ENCODE data around the gene CYP3A5. TPM values are rescaled to one million over a fixed set of nuclear protein-coding genes. Genes with fewer than 3 reads are reported as not detected.

CYP3A5 gene
- total and polyA plus RNA-seq, 7 experiments from 2014 or later = 0.27 to 0.87 (median 0.69) TPM; not detected in 4

GRCh38 chr7:99616359-99617191 is 63.2 kb downstream of the CYP3A5 start, which contains the start of gene ZSCAN25:
Gene ZSCAN25 (plus strand): TSS chr7:99616946. CDS start chr7:99619607, 2,661 bp downstream.
- DNase-seq (peak; percentile 65 to 88 (median 85)), ATAC-seq (peak; percentile 99)
- H3K9me3 ChIP-seq (ENCODE audit: control insufficient read depth in 2 of 3, low read length in 3 of 3) = no peaks in the 10 kb centered on the region
- POLR2A ChIA-PET = interaction anchor here (0.6 to 4.0 kb wide), 17 partner anchors 9 to 525 kb away, joined by 3 to 38 read pairs (median 5); partner anchors contain the start of genes BUD31, FAM200A, PDAP1 and TMEM225B
- H3K27me3 Mint-ChIP-seq = peaks cover 0 to 4% (median 0%) of the 10 kb centered on the region in 5 donors
- peak within 1 kb of the TSS; percentile 83 for H3K4me3 ChIP-seq (ENCODE audit: low read length)
- peaks cover 9 to 30% (median 27%) of the 10 kb centered on the region in 5 donors for H3K36me3 Mint-ChIP-seq
- H3K9me3 Mint-ChIP-seq = peaks cover 0 to 4% (median 0%) of the 10 kb centered on the region in 11 donors
- H3K27ac ChIP-seq (ENCODE audit: low read depth, low read length) = peak within 1 kb of the TSS; percentile 90
- CTCF ChIA-PET = interaction anchor here (0.6 kb wide), 2 partner anchors 55 to 459 kb away, joined by 3 to 4 read pairs; no protein-coding TSS in a partner anchor
- intact Hi-C loops (cut with micrococcal nuclease) = loop anchor here (1.0 to 5.0 kb wide), 14 partner anchors 8 to 812 kb away; partner anchors contain the start of genes BUD31 (in 2 of the 2), PDAP1 (in 2 of the 2), ZKSCAN5 (in 2 of the 2) and ZNF3 (in 2 of the 2)
- H3K27me3 ChIP-seq (ENCODE audit: control insufficient read depth in 2 of 2, insufficient read depth in 2 of 2, low read length in 2 of 2) = no peaks in the 10 kb centered on the region
- peak within 1 kb of the TSS; percentile 88 to 99 (median 97) for H3K27ac Mint-ChIP-seq
- H3K4me1 ChIP-seq (ENCODE audit: control insufficient read depth in 2 of 2, insufficient read depth in 2 of 2, low read length in 2 of 2) = peaks cover 12 to 14% of the 10 kb centered on the region in 2 donors
- peak within 1 kb of the TSS; percentile 94 to 99 (median 98) for H3K4me3 Mint-ChIP-seq
- peaks cover 30 to 55% (median 48%) of the 10 kb centered on the region in 7 donors for H3K4me1 Mint-ChIP-seq
- H3K36me3 ChIP-seq (ENCODE audit: control insufficient read depth in 2 of 3, insufficient read depth in 3 of 3, low read length in 3 of 3) = peaks cover 11 to 41% (median 15%) of the 10 kb centered on the region in 3 experiments

GRCh38 chr7:99615989-99616358 is 63.8 kb downstream of the CYP3A5 start:
- Mint-ChIP-seq H3K27ac (peak overlapping the region; percentile 88 to 99 (median 97)), H3K27me3 (peaks cover 0 to 4% (median 0%) of the 10 kb centered on the region in 5 donors), H3K36me3 (peaks cover 9 to 25% (median 22%) of the 10 kb centered on the region in 5 donors), H3K9me3 (peaks cover 0 to 4% (median 0%) of the 10 kb centered on the region in 11 donors), H3K4me3 (peak overlapping the region; percentile 94 to 99 (median 98)), H3K4me1 (peaks cover 30 to 51% (median 44%) of the 10 kb centered on the region in 7 donors)
- peaks cover 12 to 14% of the 10 kb centered on the region in 2 donors for H3K4me1 ChIP-seq (ENCODE audit: control insufficient read depth in 2 of 2, insufficient read depth in 2 of 2, low read length in 2 of 2)
- no peak for DNase-seq
- POLR2A ChIA-PET = interaction anchor here (0.7 to 4.0 kb wide), 12 partner anchors 9 to 399 kb away, joined by 3 to 38 read pairs (median 5); partner anchors contain the start of genes BUD31, FAM200A, PDAP1 and TMEM225B
- CTCF ChIA-PET = interaction anchor here (0.6 kb wide), 2 partner anchors 55 to 460 kb away, joined by 3 to 4 read pairs; no protein-coding TSS in a partner anchor
- peak overlapping the region; percentile 83 for H3K4me3 ChIP-seq (ENCODE audit: low read length)
- peaks cover 9 to 35% (median 11%) of the 10 kb centered on the region in 3 experiments for H3K36me3 ChIP-seq (ENCODE audit: control insufficient read depth in 2 of 3, insufficient read depth in 3 of 3, low read length in 3 of 3)
- peak overlapping the region; percentile 90 for H3K27ac ChIP-seq (ENCODE audit: low read depth, low read length)
- intact Hi-C loops (cut with micrococcal nuclease) = loop anchor here (1.0 to 5.0 kb wide), 13 partner anchors 8 to 813 kb away; partner anchors contain the start of genes BUD31 (in 2 of the 2), PDAP1 (in 2 of the 2), ZKSCAN5 (in 2 of the 2) and ZNF3 (in 2 of the 2)
- no peaks in the 10 kb centered on the region for H3K27me3 ChIP-seq (ENCODE audit: control insufficient read depth in 2 of 2, insufficient read depth in 2 of 2, low read length in 2 of 2)
- ATAC-seq = no peak
- H3K9me3 ChIP-seq (ENCODE audit: control insufficient read depth in 2 of 3, low read length in 3 of 3) = no peaks in the 10 kb centered on the region

DNA sequence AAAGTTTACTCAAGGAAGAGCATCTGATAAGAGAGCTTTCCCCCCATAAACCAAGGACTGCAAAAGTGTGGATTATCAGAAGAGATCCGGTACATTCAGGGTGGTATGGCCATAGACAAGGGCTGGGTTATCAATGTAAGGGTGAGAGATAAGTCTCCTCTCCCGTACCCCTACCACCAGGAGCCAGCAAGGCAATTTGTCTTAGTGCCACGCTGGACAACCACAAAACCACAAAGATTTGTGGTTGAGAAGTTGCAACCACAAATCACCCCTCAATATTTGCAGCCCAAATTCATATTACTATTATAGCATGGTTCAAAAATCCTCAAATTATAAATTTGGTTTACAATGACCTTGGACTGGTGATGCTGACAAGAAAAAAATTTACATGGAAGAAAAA is 65.3 kb downstream of the CYP3A5 start:
- H3K27ac ChIP-seq (ENCODE audit: low read depth, low read length) = no peak overlapping the region
- H3K4me3 Mint-ChIP-seq = peak overlapping the region in 5 of 10 donors; percentile 25 to 66 (median 42)
- peaks cover 0 to 4% (median 0%) of the 10 kb centered on the region in 5 donors for H3K27me3 Mint-ChIP-seq

GRCh38 chr7:99607548-99607947 is 72.2 kb downstream of the CYP3A5 start:
- H3K27ac ChIP-seq (ENCODE audit: low read depth, low read length) = no peak overlapping the region
- no peaks in the 10 kb centered on the region for H3K9me3 Mint-ChIP-seq
- H3K27me3 Mint-ChIP-seq = peaks cover 0 to 2% (median 0%) of the 10 kb centered on the region in 5 donors
- no peak overlapping the region for H3K27ac Mint-ChIP-seq
- no peaks in the 10 kb centered on the region for H3K9me3 ChIP-seq (ENCODE audit: control insufficient read depth in 2 of 3, low read length in 3 of 3)
- no peak overlapping the region for H3K4me3 Mint-ChIP-seq
- no peak overlapping the region for H3K4me3 ChIP-seq (ENCODE audit: low read length)
- intact Hi-C loops (cut with micrococcal nuclease) = no loop called here
- CTCF ChIA-PET = no interaction called here
- DNase-seq (no peak), ATAC-seq (no peak)
- no peaks in the 10 kb centered on the region for H3K4me1 ChIP-seq (ENCODE audit: control insufficient read depth in 2 of 2, insufficient read depth in 2 of 2, low read length in 2 of 2)
- POLR2A ChIA-PET = no interaction called here
- no peaks in the 10 kb centered on the region for H3K36me3 ChIP-seq (ENCODE audit: control insufficient read depth in 2 of 3, insufficient read depth in 3 of 3, low read length in 3 of 3)
- H3K4me1 Mint-ChIP-seq = peaks cover 0 to 6% (median 0%) of the 10 kb centered on the region in 7 donors
- H3K36me3 Mint-ChIP-seq = peaks cover 0 to 2% (median 0%) of the 10 kb centered on the region in 5 donors
- H3K27me3 ChIP-seq (ENCODE audit: control insufficient read depth in 2 of 2, insufficient read depth in 2 of 2, low read length in 2 of 2) = no peaks in the 10 kb centered on the region

More for the DNA sequence above, 65.3 kb downstream of the CYP3A5 start:
- no peaks in the 10 kb centered on the region for H3K27me3 ChIP-seq (ENCODE audit: control insufficient read depth in 2 of 2, insufficient read depth in 2 of 2, low read length in 2 of 2)
- Mint-ChIP-seq H3K27ac (no peak overlapping the region), H3K4me1 (peaks cover 30 to 40% (median 40%) of the 10 kb centered on the region in 7 donors), H3K36me3 (peaks cover 9 to 19% (median 14%) of the 10 kb centered on the region in 5 donors), H3K9me3 (peaks cover 0 to 4% (median 0%) of the 10 kb centered on the region in 11 donors)
- peaks cover 3 to 20% (median 4%) of the 10 kb centered on the region in 3 experiments for H3K36me3 ChIP-seq (ENCODE audit: control insufficient read depth in 2 of 3, insufficient read depth in 3 of 3, low read length in 3 of 3)
- DNase-seq = no peak
- no peak overlapping the region for H3K4me3 ChIP-seq (ENCODE audit: low read length)
- intact Hi-C loops (cut with micrococcal nuclease) = loop anchor here in 1 of 2 donors (5.0 kb wide), 1 partner anchor 48 kb away; no protein-coding TSS in a partner anchor
- peaks cover 12 to 14% of the 10 kb centered on the region in 2 donors for H3K4me1 ChIP-seq (ENCODE audit: control insufficient read depth in 2 of 2, insufficient read depth in 2 of 2, low read length in 2 of 2)
- ChIA-PET CTCF (interaction anchor here (1.2 kb wide), 1 partner anchor 80 kb away, joined by 4 read pairs; no protein-coding TSS in a partner anchor), POLR2A (interaction anchor here (0.6 to 4.0 kb wide), 2 partner anchors 56 to 175 kb away, joined by 3 to 38 read pairs; partner anchors contain the start of gene ZNF655)
- H3K9me3 ChIP-seq (ENCODE audit: control insufficient read depth in 2 of 3, low read length in 3 of 3) = no peaks in the 10 kb centered on the region
- ATAC-seq = no peak

GRCh38 chr7:99606531-99606930 is 73.3 kb downstream of the CYP3A5 start:
- Mint-ChIP-seq H3K9me3 (no peaks in the 10 kb centered on the region), H3K4me1 (peaks cover 0 to 6% (median 0%) of the 10 kb centered on the region in 7 donors), H3K36me3 (peaks cover 0 to 2% (median 0%) of the 10 kb centered on the region in 5 donors), H3K4me3 (no peak overlapping the region), H3K27ac (no peak overlapping the region), H3K27me3 (peaks cover 0 to 2% (median 0%) of the 10 kb centered on the region in 5 donors)
- Histone ChIP-seq H3K4me1 (ENCODE audit: control insufficient read depth in 2 of 2, insufficient read depth in 2 of 2, low read length in 2 of 2) (no peaks in the 10 kb centered on the region), H3K27me3 (ENCODE audit: control insufficient read depth in 2 of 2, insufficient read depth in 2 of 2, low read length in 2 of 2) (no peaks in the 10 kb centered on the region), H3K9me3 (ENCODE audit: control insufficient read depth in 2 of 3, low read length in 3 of 3) (no peaks in the 10 kb centered on the region), H3K36me3 (ENCODE audit: control insufficient read depth in 2 of 3, insufficient read depth in 3 of 3, low read length in 3 of 3) (no peaks in the 10 kb centered on the region), H3K4me3 (ENCODE audit: low read length) (no peak overlapping the region), H3K27ac (ENCODE audit: low read depth, low read length) (no peak overlapping the region)
- DNase-seq (no peak), ATAC-seq (no peak)
- intact Hi-C loops (cut with micrococcal nuclease) = no loop called here
- CTCF ChIA-PET = no interaction called here
- POLR2A ChIA-PET = interaction anchor here (1.1 kb wide), 1 partner anchor 10 kb away, joined by 4 read pairs; no protein-coding TSS in a partner anchor

DNA sequence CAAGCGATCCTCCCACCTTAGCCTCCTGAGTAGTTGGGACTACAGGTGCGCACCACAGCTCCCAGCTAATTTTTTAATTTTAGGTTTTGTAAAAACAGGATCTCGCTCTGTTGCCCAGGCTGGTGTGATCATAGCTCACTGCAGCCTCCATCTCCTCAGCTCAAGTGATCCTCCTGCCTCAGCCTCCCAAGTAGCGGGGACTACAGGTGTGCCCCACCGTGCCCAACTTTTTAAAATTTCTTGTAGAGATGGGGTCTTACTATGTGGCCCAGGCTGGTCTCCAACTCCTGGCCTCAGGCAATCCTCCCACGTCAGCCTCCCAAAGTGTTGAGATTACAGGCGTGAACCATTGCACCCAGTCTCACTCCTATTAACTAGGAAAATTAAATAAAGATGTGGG is 74.3 kb downstream of the CYP3A5 start:
- Histone ChIP-seq H3K4me1 (ENCODE audit: control insufficient read depth in 2 of 2, insufficient read depth in 2 of 2, low read length in 2 of 2) (no peaks in the 10 kb centered on the region), H3K4me3 (ENCODE audit: low read length) (no peak overlapping the region), H3K27ac (ENCODE audit: low read depth, low read length) (no peak overlapping the region), H3K27me3 (ENCODE audit: control insufficient read depth in 2 of 2, insufficient read depth in 2 of 2, low read length in 2 of 2) (no peaks in the 10 kb centered on the region), H3K9me3 (ENCODE audit: control insufficient read depth in 2 of 3, low read length in 3 of 3) (no peaks in the 10 kb centered on the region), H3K36me3 (ENCODE audit: control insufficient read depth in 2 of 3, insufficient read depth in 3 of 3, low read length in 3 of 3) (no peaks in the 10 kb centered on the region)
- peaks cover 0 to 2% (median 0%) of the 10 kb centered on the region in 5 donors for H3K27me3 Mint-ChIP-seq
- no peaks in the 10 kb centered on the region for H3K9me3 Mint-ChIP-seq
- intact Hi-C loops (cut with micrococcal nuclease) = no loop called here
- H3K4me1 Mint-ChIP-seq = peaks cover 0 to 6% (median 0%) of the 10 kb centered on the region in 7 donors
- ChIA-PET POLR2A (no interaction called here), CTCF (no interaction called here)
- no peak for DNase-seq
- H3K27ac Mint-ChIP-seq = no peak overlapping the region
- no peak overlapping the region for H3K4me3 Mint-ChIP-seq
- H3K36me3 Mint-ChIP-seq = no peaks in the 10 kb centered on the region
- ATAC-seq = no peak

Data from naive thymus-derived CD4-positive, alpha-beta T cell (primary cell).